ENCODE data around the gene SRF. TPM values are rescaled to one million over a fixed set of nuclear protein-coding genes. Genes with fewer than 3 reads are reported as not detected.
A peak's percentile ranks its signal among the peaks of the same experiment; 100 is the strongest.

SRF gene
- total RNA-seq, 1 donor from 2014 or later = 69.9 TPM

DNA sequence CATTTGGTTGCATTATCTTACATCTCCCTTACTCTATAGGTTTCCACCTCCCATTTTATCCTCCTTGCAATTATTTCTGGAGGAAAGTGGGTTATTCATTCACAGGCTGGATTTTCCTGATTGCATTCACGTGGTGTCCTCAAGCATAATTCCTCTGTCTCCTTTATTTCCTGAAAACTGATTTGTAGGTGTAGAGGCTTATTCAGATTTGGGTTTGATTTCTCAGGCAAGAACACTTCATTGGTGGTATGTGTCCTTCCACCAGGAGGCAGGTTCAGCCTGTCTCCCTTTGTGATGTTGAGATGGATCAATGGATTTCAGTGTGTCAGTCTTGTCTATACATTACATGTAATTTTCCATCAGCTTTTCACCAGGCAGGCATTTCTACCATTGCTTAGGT lies 40.9 kb downstream of the SRF start:
- no peak for DNase-seq (ENCODE audit: low read depth)

DNA sequence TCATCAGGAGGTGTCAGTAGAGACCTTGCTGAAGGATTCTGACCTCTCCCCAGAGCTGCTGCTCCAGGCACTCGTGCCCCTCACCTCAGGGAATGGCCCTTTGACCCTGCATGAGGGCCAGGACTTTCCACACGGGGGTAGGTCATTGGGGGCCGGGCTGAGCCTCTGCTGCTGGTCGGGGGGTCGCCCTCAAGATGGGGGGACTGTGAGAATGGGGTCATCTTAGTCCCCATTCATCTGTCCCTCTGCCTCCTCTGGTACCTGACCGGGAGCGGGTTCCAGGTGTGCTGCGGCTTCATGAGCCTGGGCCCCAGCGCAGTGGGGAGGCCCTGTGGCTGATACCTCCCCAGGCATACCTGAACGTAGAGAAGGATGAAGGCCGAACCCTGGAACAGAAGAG lies 42.4 kb downstream of the SRF start:
- no peak for DNase-seq (ENCODE audit: low read depth)

DNA sequence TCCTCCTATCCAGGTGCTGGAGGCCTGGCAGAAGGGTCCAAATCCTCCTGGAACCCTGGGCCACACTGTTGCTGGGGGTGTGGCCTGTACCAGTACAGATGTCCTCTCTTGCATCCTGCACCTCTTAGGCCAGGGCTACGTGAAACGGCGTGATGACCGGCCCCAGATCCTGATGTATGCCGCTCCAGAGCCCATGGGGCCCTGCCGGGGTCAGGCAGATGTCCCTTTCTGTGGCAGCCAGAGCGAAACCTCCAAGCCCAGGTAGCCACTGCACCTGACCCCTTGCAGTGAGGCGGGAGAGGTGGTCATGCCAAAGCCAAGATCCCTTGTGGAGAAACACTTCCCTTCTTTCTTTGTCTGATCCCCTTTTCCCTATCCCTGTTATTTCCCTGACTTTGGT lies 44.0 kb downstream of the SRF start:
- no peak for DNase-seq (ENCODE audit: low read depth)

DNA sequence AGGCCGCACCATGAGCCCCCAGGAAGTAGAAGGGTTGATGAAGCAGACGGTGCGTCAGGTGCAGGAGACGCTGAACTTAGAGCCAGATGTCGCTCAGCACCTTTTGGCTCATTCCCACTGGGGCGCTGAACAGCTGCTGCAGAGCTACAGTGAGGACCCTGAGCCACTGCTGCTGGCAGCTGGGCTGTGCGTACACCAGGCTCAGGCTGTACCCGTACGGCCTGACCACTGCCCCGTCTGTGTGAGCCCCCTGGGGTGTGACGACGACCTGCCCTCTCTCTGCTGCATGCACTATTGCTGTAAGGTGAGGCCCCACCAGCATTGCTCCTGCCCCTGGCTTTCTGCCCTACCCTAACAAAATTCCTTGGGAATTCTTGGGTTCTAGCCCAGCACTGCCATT lies 45.1 kb downstream of the SRF start:
- DNase-seq (ENCODE audit: low read depth) = no peak

DNA sequence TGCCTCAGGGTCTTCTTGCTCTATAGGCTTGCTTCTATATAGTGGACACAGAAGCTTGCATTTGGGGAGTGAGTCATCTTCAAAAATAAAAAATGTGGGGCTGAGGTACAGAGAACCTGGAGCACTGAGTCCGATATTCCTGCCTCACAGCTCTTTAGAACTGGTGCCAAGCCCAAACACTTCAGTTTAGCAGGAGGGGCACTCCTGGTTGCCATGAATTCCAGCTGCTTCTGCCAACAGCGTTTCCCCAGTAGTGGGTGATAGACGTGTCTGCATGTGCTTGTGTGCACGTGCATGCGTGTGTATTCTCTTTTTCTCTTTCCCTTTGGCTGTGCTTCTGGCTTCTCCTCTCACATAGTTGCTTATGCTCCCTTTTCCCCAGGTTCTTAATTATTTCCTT lies 46.3 kb downstream of the SRF start:
- DNase-seq (ENCODE audit: low read depth) = no peak

DNA sequence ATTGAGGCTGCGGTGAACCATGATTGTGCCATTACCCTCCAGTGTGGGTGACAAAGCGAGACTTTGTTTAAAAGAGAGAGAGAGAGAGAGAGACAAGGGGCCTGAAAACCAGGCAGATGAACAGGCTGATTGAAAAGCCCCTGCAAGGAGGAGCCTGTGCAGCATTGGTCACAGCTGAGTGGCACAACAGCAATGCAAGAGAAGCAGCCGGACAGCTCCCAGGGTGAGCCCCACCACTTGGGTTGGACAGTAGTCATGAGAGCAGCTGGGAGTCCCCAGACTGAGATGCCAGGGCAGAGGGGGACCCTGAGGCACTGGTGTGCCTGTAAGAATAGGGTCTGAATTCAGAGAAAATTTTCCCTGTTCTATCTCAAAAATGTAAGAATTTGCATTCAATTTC lies 48.0 kb downstream of the SRF start:
- no peak for DNase-seq (ENCODE audit: low read depth)

DNA sequence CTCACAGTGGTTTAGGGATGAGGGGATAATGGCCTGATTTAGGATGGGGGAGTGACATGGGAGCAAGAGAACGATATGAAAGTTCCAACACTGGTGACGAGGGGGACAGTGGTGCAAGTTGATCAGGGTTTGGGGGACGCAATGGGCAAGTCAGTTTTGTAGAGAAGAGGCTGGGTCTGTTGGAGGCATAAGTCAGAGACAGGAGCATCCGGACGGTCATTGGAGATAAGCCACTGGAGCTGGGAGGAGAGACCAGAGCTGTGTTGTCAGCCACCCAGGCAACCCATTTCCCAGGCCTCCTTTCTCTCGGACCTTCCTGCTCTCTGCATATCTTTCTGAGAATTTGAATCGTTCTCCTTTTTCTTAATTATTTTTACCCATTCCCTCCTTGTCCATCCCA lies 48.7 kb downstream of the SRF start:
- DNase-seq (ENCODE audit: low read depth) = no peak

DNA sequence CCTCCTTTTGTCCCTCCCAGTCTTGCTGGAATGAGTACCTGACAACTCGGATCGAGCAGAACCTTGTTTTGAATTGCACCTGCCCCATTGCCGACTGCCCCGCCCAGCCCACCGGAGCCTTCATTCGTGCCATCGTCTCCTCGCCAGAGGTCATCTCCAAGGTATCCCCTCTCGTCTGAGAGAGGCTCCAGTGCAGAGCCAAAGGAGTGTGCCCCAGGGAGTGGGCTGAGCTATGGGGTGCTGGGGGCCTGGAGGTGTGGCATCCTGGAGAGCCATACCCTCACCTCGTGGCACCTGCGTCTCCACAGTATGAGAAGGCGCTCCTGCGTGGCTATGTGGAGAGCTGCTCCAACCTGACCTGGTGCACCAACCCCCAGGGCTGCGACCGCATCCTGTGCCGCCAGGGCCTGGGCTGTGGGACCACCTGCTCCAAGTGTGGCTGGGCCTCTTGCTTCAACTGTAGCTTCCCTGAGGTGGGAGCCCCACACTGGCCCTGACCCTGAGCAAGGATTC lies 49.4 kb downstream of the SRF start:
- DNase-seq (ENCODE audit: low read depth) = no peak

DNA sequence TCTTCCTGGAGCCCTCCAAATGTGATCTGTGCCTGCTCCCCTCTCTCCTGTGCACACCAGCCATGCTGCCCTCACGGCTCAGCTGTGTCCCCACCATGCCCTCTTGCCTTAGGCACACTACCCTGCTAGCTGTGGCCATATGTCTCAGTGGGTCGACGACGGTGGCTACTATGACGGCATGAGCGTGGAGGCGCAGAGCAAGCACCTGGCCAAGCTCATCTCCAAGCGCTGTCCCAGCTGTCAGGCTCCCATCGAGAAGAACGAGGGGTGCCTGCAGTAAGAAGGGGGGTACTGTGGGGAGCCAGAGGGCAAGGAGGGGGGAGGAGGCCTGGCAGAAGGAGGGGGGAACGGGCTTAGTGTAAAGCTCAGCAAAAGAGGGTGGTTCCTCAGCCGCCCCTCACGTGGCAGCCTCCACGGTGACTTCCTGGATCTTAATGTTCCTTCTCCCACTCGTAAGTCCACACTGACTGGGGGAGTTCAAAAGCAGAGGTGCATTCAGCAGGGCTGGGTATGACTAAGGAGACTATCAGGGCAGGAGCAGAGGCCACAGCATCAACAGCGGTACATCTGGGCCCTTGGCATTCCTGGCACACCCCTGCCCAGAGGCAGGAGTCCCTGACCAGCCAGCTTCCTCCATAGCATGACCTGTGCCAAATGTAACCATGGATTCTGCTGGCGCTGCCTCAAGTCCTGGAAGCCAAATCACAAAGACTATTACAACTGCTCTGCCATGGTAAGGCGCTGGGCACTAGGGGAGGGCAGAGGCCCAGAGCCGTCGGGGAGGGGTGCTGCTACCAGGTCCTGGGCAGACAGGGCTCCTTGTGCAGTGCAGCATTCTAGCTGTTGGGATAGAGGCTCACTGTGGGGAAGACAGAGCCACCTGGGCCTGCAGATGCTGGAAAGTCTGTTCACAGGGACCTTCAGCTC lies 50.2 kb downstream of the SRF start:
- DNase-seq (ENCODE audit: low read depth) = no peak

DNA sequence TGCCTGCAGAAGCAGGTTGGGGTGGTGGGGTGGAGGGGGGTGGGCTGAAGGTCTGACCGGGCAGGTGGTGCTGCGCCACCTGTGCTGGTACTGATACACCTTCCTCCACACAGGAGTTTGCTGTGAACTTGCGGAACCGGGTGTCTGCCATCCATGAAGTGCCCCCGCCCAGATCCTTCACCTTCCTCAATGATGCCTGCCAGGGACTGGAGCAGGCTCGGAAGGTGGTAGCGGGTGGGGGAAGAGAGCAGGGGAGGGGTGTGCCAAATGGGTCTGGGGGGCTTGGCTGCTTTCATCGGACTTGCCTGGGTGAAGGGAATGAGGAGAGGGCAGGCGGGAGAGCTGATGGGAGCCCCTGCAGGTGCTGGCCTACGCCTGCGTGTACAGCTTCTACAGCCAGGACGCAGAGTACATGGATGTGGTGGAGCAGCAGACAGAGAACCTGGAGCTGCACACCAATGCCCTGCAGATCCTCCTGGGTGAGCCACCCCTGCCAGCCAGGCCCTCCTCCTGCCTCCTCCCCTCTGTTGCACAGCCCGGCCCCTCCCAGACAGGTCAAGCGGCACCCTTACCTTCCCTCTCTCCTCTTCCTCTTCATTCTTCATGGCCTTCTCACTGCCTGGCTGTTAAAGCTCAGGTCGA lies 51.5 kb downstream of the SRF start:
- no peak for DNase-seq (ENCODE audit: low read depth)

DNA sequence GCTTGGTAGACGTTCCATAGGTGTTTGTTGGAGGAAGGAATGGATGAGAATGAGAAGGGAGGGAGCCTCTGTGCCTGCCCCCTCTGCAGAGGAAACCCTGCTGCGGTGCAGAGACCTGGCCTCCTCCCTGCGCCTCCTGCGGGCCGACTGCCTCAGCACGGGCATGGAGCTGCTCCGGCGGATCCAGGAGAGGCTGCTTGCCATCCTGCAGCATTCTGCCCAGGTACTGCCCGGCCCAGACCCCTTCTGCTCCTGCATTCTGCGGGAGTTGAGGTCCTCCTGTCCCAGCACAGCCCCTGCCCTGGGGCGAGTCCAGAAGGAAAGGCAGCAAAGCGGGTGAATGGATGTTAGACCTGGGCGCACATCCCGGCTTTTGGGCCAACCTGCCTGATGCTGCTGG lies 52.1 kb downstream of the SRF start:
- DNase-seq (ENCODE audit: low read depth) = no peak

DNA sequence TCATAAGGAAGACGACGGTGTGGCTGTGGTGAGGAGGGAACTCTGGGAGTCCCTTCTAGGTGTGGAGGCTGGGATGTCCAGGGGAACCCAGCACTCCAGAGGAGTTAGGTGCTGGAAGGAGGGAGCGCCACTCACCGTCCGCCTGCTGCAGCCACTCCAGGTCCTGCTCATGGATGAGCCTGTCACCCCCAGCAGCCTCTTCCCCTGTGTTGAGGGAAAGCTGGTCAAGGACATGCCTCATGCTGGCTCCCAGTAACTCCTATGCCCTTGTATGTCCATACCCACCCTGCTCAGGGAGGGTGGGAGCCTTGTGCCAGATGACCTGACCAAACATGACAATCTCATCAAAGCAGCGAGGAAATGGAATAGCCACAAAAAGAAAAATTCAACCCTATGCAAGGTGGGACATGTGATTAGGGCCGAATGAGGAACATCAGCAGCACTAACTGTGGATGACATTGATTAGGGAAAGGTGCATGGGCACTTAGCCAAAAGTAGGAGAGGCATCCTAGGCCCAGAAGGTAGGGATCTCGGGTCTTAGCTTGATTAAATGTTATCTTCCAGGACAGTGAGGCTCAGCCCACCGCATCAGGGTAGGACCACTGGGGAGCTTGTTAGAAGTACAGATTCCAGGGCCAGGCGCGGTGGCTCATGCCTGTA lies 55.3 kb downstream of the SRF start:
- no peak for DNase-seq (ENCODE audit: low read depth)

DNA sequence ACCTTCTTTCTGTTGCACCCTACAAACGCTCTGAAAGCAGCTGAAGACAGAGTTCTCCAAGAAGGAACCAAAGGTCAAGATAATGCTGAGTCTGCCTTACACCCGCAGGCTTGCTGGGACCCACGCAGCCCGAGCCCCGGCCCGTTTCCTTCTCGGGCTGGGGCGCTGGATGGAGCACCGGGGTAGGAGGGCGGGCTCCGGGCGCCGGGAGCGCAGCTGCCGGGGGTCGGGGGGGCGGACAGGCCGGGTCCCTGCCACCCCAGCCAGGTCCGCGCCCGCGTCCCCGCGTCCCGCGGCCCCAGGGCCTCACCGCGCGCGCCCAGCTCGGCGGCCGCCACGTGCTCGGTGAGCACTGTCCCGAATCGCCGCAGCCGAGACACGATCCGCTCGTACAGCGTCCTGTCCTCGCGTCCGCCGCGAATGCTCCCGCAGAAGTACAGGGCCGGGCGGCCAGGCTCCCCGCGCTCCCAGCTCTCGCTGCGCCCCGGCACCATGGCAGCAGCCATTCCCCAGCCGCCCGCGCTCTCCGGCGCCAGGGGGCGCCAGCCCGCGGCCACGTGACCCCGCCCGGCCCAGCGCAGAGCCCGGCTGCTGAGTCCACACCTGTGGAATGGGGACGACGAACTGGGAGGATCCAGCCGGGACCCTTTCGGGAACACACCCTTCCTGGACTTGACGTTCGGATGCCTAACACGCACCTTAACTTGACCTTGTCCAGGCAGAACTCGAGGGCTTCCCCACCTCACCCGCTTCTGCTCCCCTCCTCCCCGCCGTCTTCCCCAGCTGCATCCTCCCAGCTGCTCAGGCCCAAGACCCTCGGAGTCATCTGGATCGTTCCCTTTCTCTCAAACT lies 58.1 kb downstream of the SRF start, which contains the start of gene DNPH1:
Gene DNPH1, minus strand, starts transcription at position 531 of the 852 bp plus-strand sequence. Its CDS starts 25 bp downstream, at position 506.
- DNase-seq (ENCODE audit: low read depth) = peak; percentile 80

DNA sequence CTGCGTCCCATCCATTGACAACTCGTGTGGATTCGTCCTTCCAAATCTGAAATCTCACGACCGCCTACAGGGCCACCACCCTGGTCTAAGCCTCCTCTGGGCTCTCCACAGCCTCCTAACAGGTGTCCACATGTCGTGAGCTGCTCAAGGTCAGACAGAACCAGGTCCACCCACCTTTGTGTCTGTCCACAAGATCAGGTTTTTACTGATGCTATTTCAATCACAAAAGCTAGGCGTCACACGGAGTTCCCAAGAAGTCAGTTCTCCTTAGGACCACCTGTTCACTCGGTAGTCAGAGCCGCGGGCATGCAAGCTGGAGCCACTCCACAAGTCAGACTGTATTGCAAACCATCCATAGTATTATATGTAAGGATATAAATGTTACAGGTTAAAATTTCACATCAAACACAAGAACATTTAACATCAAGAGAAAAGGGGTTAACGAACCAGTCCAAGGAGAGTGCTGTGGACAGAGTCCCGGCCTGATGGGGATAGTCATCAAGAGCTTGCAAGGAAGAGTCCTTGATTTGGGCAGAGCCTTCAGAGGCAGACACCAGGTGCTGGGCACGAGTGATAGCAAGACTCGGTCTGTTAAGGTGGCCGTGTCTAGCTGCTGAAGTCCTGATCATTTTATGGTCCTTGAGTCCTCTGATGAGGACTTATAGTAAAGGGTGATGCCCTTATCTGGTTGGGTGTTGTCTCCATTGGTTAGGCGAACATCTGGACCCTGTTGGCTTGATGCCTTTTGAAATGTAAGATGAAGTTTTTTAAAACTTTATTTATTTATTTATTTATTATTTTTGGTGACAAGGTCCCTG lies 58.9 kb downstream of the SRF start:
- DNase-seq (ENCODE audit: low read depth) = peak; percentile 5

DNA sequence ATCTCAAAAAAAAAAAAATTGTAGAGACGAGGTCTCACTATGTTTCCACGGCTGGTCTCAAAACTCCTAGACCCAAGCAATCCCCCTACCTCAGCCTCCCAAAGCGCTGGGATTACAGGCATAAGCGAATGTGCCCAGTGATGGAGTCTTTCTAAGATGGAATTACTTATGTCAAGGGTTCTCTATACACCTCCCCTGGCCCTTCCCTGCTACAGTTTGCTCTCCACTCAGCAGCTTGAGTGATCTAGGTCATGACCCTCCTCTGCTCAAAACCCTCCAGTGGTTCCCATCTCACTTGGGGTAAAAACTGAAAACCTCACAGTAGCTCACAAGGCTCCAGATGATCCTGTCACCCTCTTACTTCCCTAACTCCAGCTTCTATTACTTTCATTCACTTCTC lies 60.0 kb downstream of the SRF start:
- no peak for DNase-seq (ENCODE audit: low read depth)

Other genes starting within 250 kb of the SRF start
- 27.5 and 33.2 TPM in 2 replicates for gene CNPY3, start 241.8 kb upstream of the SRF start, total RNA-seq
- not detected in 2 replicates for gene GNMT, start 210.5 kb upstream of the SRF start, total RNA-seq
- 29.3 and 32.8 TPM in 2 replicates for gene PEX6, start 192.1 kb upstream of the SRF start, total RNA-seq
- 50.5 and 52.1 TPM in 2 replicates for gene PPP2R5D, start 186.7 kb upstream of the SRF start, total RNA-seq
- gene MEA1, start 157.3 kb upstream of the SRF start, total RNA-seq = 29.2 and 33.6 TPM in 2 replicates
- 94.5 and 194 TPM in 2 replicates for gene KLHDC3, start 157.0 kb upstream of the SRF start, total RNA-seq
- gene RRP36, start 149.6 kb upstream of the SRF start, total RNA-seq = 64.0 and 65.6 TPM in 2 replicates
- gene CUL7, start 117.4 kb upstream of the SRF start, total RNA-seq = 54.1 and 58.1 TPM in 2 replicates
- gene MRPL2, start 111.8 kb upstream of the SRF start, total RNA-seq = 17.6 and 27.3 TPM in 2 replicates
- gene KLC4, start 111.6 kb upstream of the SRF start, total RNA-seq = 21.0 and 23.6 TPM in 2 replicates
- 38.9 and 47.5 TPM in 2 replicates for gene PTK7, start 95.0 kb upstream of the SRF start, total RNA-seq
- gene CUL9, start 10.9 kb downstream of the SRF start, total RNA-seq = 14.5 and 20.7 TPM in 2 replicates
- 63.6 and 109 TPM in 2 replicates for gene DNPH1, start 58.2 kb downstream of the SRF start, total RNA-seq
- gene TTBK1, start 72.2 kb downstream of the SRF start, total RNA-seq = not detected in 2 replicates
- gene SLC22A7, start 127.0 kb downstream of the SRF start, total RNA-seq = not detected in 2 replicates
- 0.78 TPM in 1 of 2 replicates, not detected in the other for gene CRIP3, start 137.6 kb downstream of the SRF start, total RNA-seq
- 14.4 and 14.9 TPM in 2 replicates for gene ZNF318, start 198.4 kb downstream of the SRF start, total RNA-seq

Measured in myocyte (in vitro differentiated cells).